22Rv1 (cell line): ENCODE results near the gene TBC1D1.

ENCODE experiments used
- H3K27ac ChIP-seq: fragments of 450-650 bp; 2 replicates; pipeline ENCODE4 v1.5.1; 2017
- CTCF ChIP-seq: fragments of 450-650 bp; IDR thresholded peaks from 2 replicates; pipeline ENCODE4 v1.5.1; 2017; ENCODE audit warnings: mild to moderate bottlenecking
- ZFX ChIP-seq: fragments of 450-650 bp; IDR thresholded peaks from 2 replicates; pipeline ENCODE4 v1.6.1; 2017; ENCODE audit warnings: antibody characterized with exemption, borderline replicate concordance

TBC1D1 gene

GRCh38 chr4:37902212-37902611, 11.3 kb downstream of the TBC1D1 start:
- TF ChIP-seq ZFX (no peak), CTCF (no peak)
- no peak overlapping the region for H3K27ac ChIP-seq

GRCh38 chr4:37902738-37903693, 12.1 kb downstream of the TBC1D1 start:
- H3K27ac ChIP-seq = no peak overlapping the region
- TF ChIP-seq CTCF (no peak), ZFX (no peak)

- no peak overlapping the region for H3K27ac ChIP-seq
- TF ChIP-seq CTCF = no peak
- no peak for TF ChIP-seq ZFX
Measured at GRCh38 chr4:37903901-37904300, 13.0 kb downstream of the TBC1D1 start.

GRCh38 chr4:37904824-37905223, 13.9 kb downstream of the TBC1D1 start:
- no peak overlapping the region for H3K27ac ChIP-seq
- no peak for TF ChIP-seq CTCF
- TF ChIP-seq ZFX = no peak

GRCh38 chr4:37905533-37906169, 14.8 kb downstream of the TBC1D1 start:
- no peak overlapping the region for H3K27ac ChIP-seq
- TF ChIP-seq CTCF = no peak
- no peak for TF ChIP-seq ZFX

GRCh38 chr4:37908488-37909331, 17.8 kb downstream of the TBC1D1 start:
- H3K27ac ChIP-seq = no peak overlapping the region
- TF ChIP-seq CTCF (no peak), ZFX (no peak)
